ENCODE results near the gene SLC16A3.

Gene SLC16A3

GRCh38 chr17:82246365-82247181 is 17.7 kb downstream of the SLC16A3 start:
- no peaks in the 10 kb centered on the region for H3K9me3 ChIP-seq (ENCODE audit: control insufficient read depth, insufficient read depth, low read depth, low read length)
- peak overlapping the region; percentile 32; the same call in 1 of the 2 replicates for H3K27ac ChIP-seq (ENCODE audit: extremely low read depth, low read depth, low read length)
- no peak overlapping the region for H3K4me3 ChIP-seq (ENCODE audit: low read depth, low read length)
- TF ChIP-seq ZNF654 (tag by site-specific recombination; IDR thresholded peaks at IDR 0.05; ENCODE audit: low read depth) (no peak), ZNF600 (tag by site-specific recombination; IDR thresholded peaks at IDR 0.05) (peak; percentile 27; the same call in 1 of the 2 replicates), SCRT2 (tag by site-specific recombination; IDR thresholded peaks at IDR 0.05) (peak; percentile 89), ZNF544 (tag by site-specific recombination; IDR thresholded peaks at IDR 0.05) (no peak), GLIS1 (tag by site-specific recombination; IDR thresholded peaks at IDR 0.05) (peak; percentile 76), OSR2 (tag by site-specific recombination; IDR thresholded peaks at IDR 0.05) (peak; percentile 75), ZNF548 (tag by site-specific recombination; IDR thresholded peaks at IDR 0.05) (no peak), ZNF677 (tag by site-specific recombination; IDR thresholded peaks at IDR 0.05) (no peak), ZIC2 (tag by site-specific recombination; IDR thresholded peaks at IDR 0.05) (peak; percentile 41), KLF8 (tag by site-specific recombination; IDR thresholded peaks at IDR 0.05) (peak; percentile 43; the same call in 1 of the 2 replicates), ZNF664 (tag by site-specific recombination; IDR thresholded peaks at IDR 0.05) (no peak), SP7 (tag by site-specific recombination; IDR thresholded peaks at IDR 0.05) (0 out of 2 replicates have a peak, but pooled peaks have one; percentile 27), GLIS2 (tag by site-specific recombination; IDR thresholded peaks at IDR 0.05) (peak; percentile 75; the same call in 1 of the 2 replicates), KLF17 (tag by site-specific recombination; IDR thresholded peaks at IDR 0.05) (peak; percentile 91)
- TF ChIP-seq, protein P1, sequence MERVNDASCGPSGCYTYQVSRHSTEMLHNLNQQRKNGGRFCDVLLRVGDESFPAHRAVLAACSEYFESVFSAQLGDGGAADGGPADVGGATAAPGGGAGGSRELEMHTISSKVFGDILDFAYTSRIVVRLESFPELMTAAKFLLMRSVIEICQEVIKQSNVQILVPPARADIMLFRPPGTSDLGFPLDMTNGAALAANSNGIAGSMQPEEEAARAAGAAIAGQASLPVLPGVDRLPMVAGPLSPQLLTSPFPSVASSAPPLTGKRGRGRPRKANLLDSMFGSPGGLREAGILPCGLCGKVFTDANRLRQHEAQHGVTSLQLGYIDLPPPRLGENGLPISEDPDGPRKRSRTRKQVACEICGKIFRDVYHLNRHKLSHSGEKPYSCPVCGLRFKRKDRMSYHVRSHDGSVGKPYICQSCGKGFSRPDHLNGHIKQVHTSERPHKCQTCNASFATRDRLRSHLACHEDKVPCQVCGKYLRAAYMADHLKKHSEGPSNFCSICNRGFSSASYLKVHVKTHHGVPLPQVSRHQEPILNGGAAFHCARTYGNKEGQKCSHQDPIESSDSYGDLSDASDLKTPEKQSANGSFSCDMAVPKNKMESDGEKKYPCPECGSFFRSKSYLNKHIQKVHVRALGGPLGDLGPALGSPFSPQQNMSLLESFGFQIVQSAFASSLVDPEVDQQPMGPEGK (tag by site-specific recombination; IDR thresholded peaks at IDR 0.05): 0 out of 2 replicates have a peak, but pooled peaks have one; percentile 19
- POLR2A ChIA-PET: interaction anchor here (0.6 kb wide), 1 partner anchor 154 kb away, joined by 4 read pairs; no protein-coding TSS in a partner anchor
- no peaks in the 10 kb centered on the region for H3K4me1 ChIP-seq (ENCODE audit: control insufficient read depth, insufficient read depth, low read length)
- CTCF ChIA-PET: interaction anchor here (1.4 kb wide), 1 partner anchor 10 kb away, joined by 8 read pairs; no protein-coding TSS in a partner anchor
- peaks cover 44 to 99% of the 10 kb centered on the region in 2 experiments for H3K36me3 ChIP-seq (ENCODE audit: control insufficient read depth in 2 of 2, insufficient read depth in 1 of 2, low read length in 2 of 2)

GRCh38 chr17:82247182-82247823 is 18.5 kb downstream of the SLC16A3 start:
- TF ChIP-seq ZNF221 (tag by site-specific recombination; IDR thresholded peaks at IDR 0.05; ENCODE audit: borderline replicate concordance) (no peak), MZF1 (tag by site-specific recombination; IDR thresholded peaks at IDR 0.05; ENCODE audit: borderline replicate concordance) (no peak), ZNF37A (tag by site-specific recombination; IDR thresholded peaks at IDR 0.05) (no peak), KLF10 (tag by site-specific recombination; IDR thresholded peaks at IDR 0.05) (no peak), ZNF404 (tag by site-specific recombination; IDR thresholded peaks at IDR 0.05) (no peak), MEIS1 (CRISPR knock-in tag; IDR thresholded peaks at IDR 0.05; ENCODE audit: borderline replicate concordance) (no peak), ZNF670 (tag by site-specific recombination; IDR thresholded peaks at IDR 0.05; ENCODE audit: low read depth) (no peak), GLIS2 (tag by site-specific recombination; IDR thresholded peaks at IDR 0.05) (no peak), ZEB2 (tag by site-specific recombination; IDR thresholded peaks at IDR 0.05) (no peak)
- Histone ChIP-seq H3K9me3 (ENCODE audit: control insufficient read depth, insufficient read depth, low read depth, low read length) (no peaks in the 10 kb centered on the region), H3K4me1 (ENCODE audit: control insufficient read depth, insufficient read depth, low read length) (no peaks in the 10 kb centered on the region), H3K4me3 (ENCODE audit: low read depth, low read length) (no peak overlapping the region), H3K36me3 (ENCODE audit: control insufficient read depth in 2 of 2, insufficient read depth in 1 of 2, low read length in 2 of 2) (peaks cover 52 to 100% of the 10 kb centered on the region in 2 experiments), H3K27ac (ENCODE audit: extremely low read depth, low read depth, low read length) (peak overlapping the region; percentile 32; the same call in 1 of the 2 replicates)
- CTCF ChIA-PET: interaction anchor here (0.8 to 3.4 kb wide), 3 partner anchors 11 to 36 kb away, joined by 3 to 15 read pairs (median 8); no protein-coding TSS in a partner anchor
- POLR2A ChIA-PET: interaction anchor here (0.6 kb wide), 1 partner anchor 155 kb away, joined by 4 read pairs; no protein-coding TSS in a partner anchor

Data from HEK293 (cell line).